Esophagus squamous epithelium (tissue), 5 donors: ENCODE data around the gene ARL4A. TPM values are rescaled to one million over a fixed set of nuclear protein-coding genes. Genes with fewer than 3 reads are reported as not detected.
A peak's percentile ranks its signal among the peaks of the same experiment; 100 is the strongest.

Experiments
- DNase-seq: peaks from one replicate; lab custom pipeline; 2025; lab: John Stamatoyannopoulos, UW
- H3K27ac ChIP-seq, 4 donors: fragments of 200-600 bp; sonication (generic); one replicate each; pipeline ENCODE4 v1.5.1; 2016 to 2019; ENCODE audit warnings: mild to moderate bottlenecking in 1 of 4
- H3K27me3 ChIP-seq, 4 donors: fragments of 200-600 bp; sonication (generic); 1 replicate in 3 of 4; 2 replicates in 1 of 4; pipeline versions ENCODE4 v1.5.1 to v1.6.0; 2017 to 2021; ENCODE audit warnings: antibody characterized with exemption in 1 of 4
- H3K36me3 ChIP-seq, 3 donors: fragments of 200-600 bp; sonication (generic); one replicate each; pipeline ENCODE4 v1.5.1; 2016 to 2019
- H3K4me1 ChIP-seq, 3 donors: fragments of 200-600 bp; sonication (generic); one replicate each; pipeline ENCODE4 v1.5.1; 2017 to 2019
- H3K4me3 ChIP-seq, 4 donors: fragments of 200-600 bp; sonication (generic); 1 replicate in 3 of 4; 2 replicates in 1 of 4; pipeline ENCODE4 v1.5.1; 2016 to 2019; ENCODE audit warnings: mild to moderate bottlenecking in 2 of 4, moderate library complexity in 1 of 4
- H3K9me3 ChIP-seq, 3 donors: fragments of 200-600 bp; sonication (generic); one replicate each; pipeline ENCODE4 v1.5.1; 2016 to 2019
- CTCF ChIP-seq, 6 experiments: fragments of 450-650 bp in 4 of 6; fragments of 200-600 bp in 2 of 6; sonication (generic) in 2 of 6; IDR thresholded peaks; one replicate each; pipeline ENCODE4 v1.5.1; 2016 to 2019; ENCODE audit warnings: antibody characterized with exemption in 6 of 6, mild to moderate bottlenecking in 4 of 6, moderate library complexity in 4 of 6
- POLR2A ChIP-seq, 4 donors: fragments of 450-650 bp; IDR thresholded peaks; one replicate each; pipeline ENCODE4 v1.6.1; 2017; ENCODE audit warnings: antibody characterized with exemption in 4 of 4, mild to moderate bottlenecking in 4 of 4, moderate library complexity in 3 of 4
- WGBS, 2 donors: methylation state at CpG; one replicate each; pipeline ENCODE4 v1.1.5; 2018; 5-methylcytosine and 5-hydroxymethylcytosine counted together
- intact Hi-C: fragments of 100-400 bp; cut with DNase I; formaldehyde crosslinking; loops from one replicate; pipeline ENCODE4 v1.15.0; 2022
- total RNA-seq, 4 donors: library from RNA; depleted of rRNA; stranded (reverse); fragments of >200 nt; gene quantifications; one replicate each; pipeline ENCODE4 v1.1.0, GENCODE V29; 2016
- donor health status: DM: yes; HTN: yes; CAD: no.

ARL4A gene
- total RNA-seq, 4 donors from 2014 or later = 40.5 to 102 (median 48.5) TPM

- H3K4me1 ChIP-seq = peaks cover under 1 to 48% (median 11%) of the 10 kb centered on the region in 3 donors
- WGBS, 2 donors = 72 to 84% methylated on average over 4 of the region's 4 CpGs
- H3K27me3 ChIP-seq = no peaks in the 10 kb centered on the region
- no peak overlapping the region for H3K4me3 ChIP-seq
- TF ChIP-seq POLR2A (IDR thresholded peaks at IDR 0.05) = no peak
- no peak for TF ChIP-seq CTCF (IDR thresholded peaks at IDR 0.05)
- no peak for DNase-seq
- no peak overlapping the region for H3K27ac ChIP-seq
- intact Hi-C loops = no loop called here
- H3K36me3 ChIP-seq = no peaks in the 10 kb centered on the region
- H3K9me3 ChIP-seq = no peaks in the 10 kb centered on the region
Measured at GRCh38 chr7:12725575-12726316, 38.3 kb downstream of the ARL4A start.

GRCh38 chr7:12726908-12727307, 39.5 kb downstream of the ARL4A start:
- intact Hi-C loops = no loop called here
- H3K36me3 ChIP-seq = no peaks in the 10 kb centered on the region
- no peak overlapping the region for H3K27ac ChIP-seq

GRCh38 chr7:12727455-12728191, 40.2 kb downstream of the ARL4A start:
- TF ChIP-seq CTCF (IDR thresholded peaks at IDR 0.05) = no peak
- TF ChIP-seq POLR2A (IDR thresholded peaks at IDR 0.05) = no peak
- Histone ChIP-seq H3K36me3 (no peaks in the 10 kb centered on the region), H3K4me1 (peaks cover 7 to 44% (median 12%) of the 10 kb centered on the region in 3 donors), H3K27ac (peak overlapping the region in 3 of 4 donors; percentile 8 to 32 (median 10)), H3K9me3 (no peaks in the 10 kb centered on the region), H3K4me3 (no peak overlapping the region), H3K27me3 (no peaks in the 10 kb centered on the region)
- intact Hi-C loops = no loop called here
- no peak for DNase-seq
- 66 to 73% methylated on average over 8 of the region's 8 CpGs for WGBS, 2 donors

More at GRCh38 chr7:12726908-12727307, 39.5 kb downstream of the ARL4A start:
- H3K4me3 ChIP-seq = no peak overlapping the region
- H3K9me3 ChIP-seq = no peaks in the 10 kb centered on the region
- H3K4me1 ChIP-seq = peaks cover 7 to 48% (median 14%) of the 10 kb centered on the region in 3 donors
- TF ChIP-seq CTCF (IDR thresholded peaks at IDR 0.05) = no peak
- TF ChIP-seq POLR2A (IDR thresholded peaks at IDR 0.05) = no peak
- WGBS, 2 donors = 87 to 93% methylated on average over 2 of the region's 2 CpGs
- no peak for DNase-seq
- H3K27me3 ChIP-seq = no peaks in the 10 kb centered on the region

- intact Hi-C loops = no loop called here
- TF ChIP-seq POLR2A (IDR thresholded peaks at IDR 0.05) = no peak
- no peak for TF ChIP-seq CTCF (IDR thresholded peaks at IDR 0.05)
- Histone ChIP-seq H3K9me3 (no peaks in the 10 kb centered on the region), H3K4me1 (peaks cover 7 to 39% (median 8%) of the 10 kb centered on the region in 3 donors), H3K4me3 (no peak overlapping the region), H3K27me3 (no peaks in the 10 kb centered on the region), H3K27ac (peak overlapping the region in 3 of 4 donors; percentile 8 to 32 (median 10)), H3K36me3 (no peaks in the 10 kb centered on the region)
- 63 to 88% methylated on average over 2 of the region's 2 CpGs for WGBS, 2 donors
- DNase-seq = no peak
Measured at GRCh38 chr7:12728192-12728538, 40.7 kb downstream of the ARL4A start.

GRCh38 chr7:12729112-12729511, 41.7 kb downstream of the ARL4A start:
- TF ChIP-seq POLR2A (IDR thresholded peaks at IDR 0.05) (no peak), CTCF (IDR thresholded peaks at IDR 0.05) (no peak)
- H3K36me3 ChIP-seq = no peaks in the 10 kb centered on the region
- H3K9me3 ChIP-seq = no peaks in the 10 kb centered on the region
- no peak for DNase-seq
- 42 to 47% methylated on average over 7 of the region's 7 CpGs for WGBS, 2 donors
- H3K4me1 ChIP-seq = peaks cover 7 to 36% (median 8%) of the 10 kb centered on the region in 3 donors
- H3K4me3 ChIP-seq = peak overlapping the region in 1 of 4 donors; percentile 36
- intact Hi-C loops = no loop called here
- H3K27me3 ChIP-seq = no peaks in the 10 kb centered on the region
- H3K27ac ChIP-seq = peak overlapping the region in 1 of 4 donors; percentile 3
